ENCODE measurements around the gene ANKRA2. TPM values are rescaled to one million over a fixed set of nuclear protein-coding genes. Genes with fewer than 3 reads are reported as not detected.

ANKRA2 gene
- total RNA-seq, 1 donor from 2014 or later: 19.2 TPM

GRCh38 chr5:73507062-73507461 lies 58.4 kb downstream of the ANKRA2 start:
- DNase-seq (ENCODE audit: low read depth) (no peak), FAIRE-seq (no peak)
- peaks cover 9% of the 10 kb centered on the region for H3K36me3 ChIP-seq (ENCODE audit: control insufficient read depth, insufficient read depth, low read length)
- H3K27me3 ChIP-seq (ENCODE audit: control insufficient read depth, insufficient read depth, low read length): no peaks in the 10 kb centered on the region
- no peak for TF ChIP-seq CTCF (IDR thresholded peaks at IDR 0.05; ENCODE audit: insufficient read depth, low read length, severe bottlenecking)
- no peak overlapping the region for H3K4me3 ChIP-seq (ENCODE audit: low read depth, low read length)

GRCh38 chr5:73506459-73506955 lies 58.9 kb downstream of the ANKRA2 start:
- TF ChIP-seq CTCF (IDR thresholded peaks at IDR 0.05; ENCODE audit: insufficient read depth, low read length, severe bottlenecking): no peak
- peaks cover 10% of the 10 kb centered on the region for H3K36me3 ChIP-seq (ENCODE audit: control insufficient read depth, insufficient read depth, low read length)
- no peak for DNase-seq (ENCODE audit: low read depth)
- no peak overlapping the region for H3K4me3 ChIP-seq (ENCODE audit: low read depth, low read length)
- H3K27me3 ChIP-seq (ENCODE audit: control insufficient read depth, insufficient read depth, low read length): no peaks in the 10 kb centered on the region
- no peak for FAIRE-seq

Other genes starting within 250 kb of the ANKRA2 start
- gene FOXD1, start 116.9 kb downstream of the ANKRA2 start, total RNA-seq: 2.3 and 3.4 TPM in 2 replicates
- gene BTF3, start 67.2 kb downstream of the ANKRA2 start, total RNA-seq: 227 and 244 TPM in 2 replicates
- gene UTP15, start 104 bp upstream of the ANKRA2 start, total RNA-seq: 23.6 and 45.0 TPM in 2 replicates
- 37.4 and 44.7 TPM in 2 replicates for gene ARHGEF28, start 60.6 kb upstream of the ANKRA2 start, total RNA-seq